ENCODE measurements around the gene GNPDA1.

DNA sequence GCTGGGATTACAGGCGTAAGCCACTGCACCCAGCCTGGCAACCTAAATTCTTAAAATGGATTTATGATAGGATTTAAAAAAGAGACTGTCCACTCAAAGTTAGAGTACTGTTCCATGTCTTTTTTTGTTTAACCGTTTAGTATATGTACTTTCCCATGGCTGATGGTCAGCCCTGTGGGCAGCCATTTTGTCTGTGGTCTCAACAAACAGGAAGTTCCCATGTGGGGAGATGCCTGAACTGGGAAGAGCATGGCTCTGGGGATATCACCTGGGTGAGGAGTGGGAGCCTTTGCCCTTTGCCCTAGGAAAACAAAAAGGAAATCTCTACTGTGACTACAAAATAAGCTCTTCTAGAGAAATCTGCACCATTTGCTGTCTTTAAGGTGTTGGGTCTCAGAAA is 27.5 kb upstream of the GNPDA1 start:
- no peak for TF ChIP-seq POLR2A (IDR thresholded peaks at IDR 0.05; ENCODE audit: low read depth, low read length)
- no peak for TF ChIP-seq POLR2AphosphoS5 (IDR thresholded peaks at IDR 0.05; ENCODE audit: low read depth, low read length)
